Hematopoietic multipotent progenitor cell treated with erythropoietin and hydrocortisone succinate and interleukin-3 and kit ligand, for 4 days (in vitro differentiated cells): ENCODE data around the gene ING5.

Experiments
- DNase-seq: peaks from one replicate; pipeline ENCODE4 v3.0.0-alpha.2; 2015

The ING5 gene

GRCh38 chr2:241672243-241673188, 29.3 kb upstream of the ING5 start:
- no peak for DNase-seq

DNA sequence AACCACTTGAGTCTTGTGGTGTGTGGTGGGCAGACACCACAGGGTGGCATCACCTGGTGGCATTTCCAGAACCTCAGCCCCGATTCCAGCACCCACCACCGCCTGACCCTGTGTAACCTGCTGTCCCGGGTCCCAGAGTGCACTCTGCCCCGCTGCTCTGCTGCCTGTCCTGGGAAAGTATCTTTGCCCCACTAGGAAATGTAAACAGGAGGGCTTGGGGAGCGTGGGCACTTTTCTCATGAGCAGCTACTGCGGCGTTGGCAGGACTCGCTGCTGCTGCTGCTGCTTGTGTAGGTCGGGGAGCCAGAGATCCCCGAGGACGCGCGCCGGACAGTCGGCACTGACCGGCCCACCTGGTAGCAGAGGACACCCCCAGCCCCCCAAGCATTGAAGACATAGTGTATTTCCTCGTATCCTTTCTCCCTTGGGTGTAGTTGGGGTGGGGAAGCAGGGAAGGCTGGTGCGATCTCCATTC, 28.6 kb upstream of the ING5 start:
- DNase-seq, result no peak

- peak; percentile 29 for DNase-seq
Measured at GRCh38 chr2:241673797-241674725, 27.8 kb upstream of the ING5 start.

DNA sequence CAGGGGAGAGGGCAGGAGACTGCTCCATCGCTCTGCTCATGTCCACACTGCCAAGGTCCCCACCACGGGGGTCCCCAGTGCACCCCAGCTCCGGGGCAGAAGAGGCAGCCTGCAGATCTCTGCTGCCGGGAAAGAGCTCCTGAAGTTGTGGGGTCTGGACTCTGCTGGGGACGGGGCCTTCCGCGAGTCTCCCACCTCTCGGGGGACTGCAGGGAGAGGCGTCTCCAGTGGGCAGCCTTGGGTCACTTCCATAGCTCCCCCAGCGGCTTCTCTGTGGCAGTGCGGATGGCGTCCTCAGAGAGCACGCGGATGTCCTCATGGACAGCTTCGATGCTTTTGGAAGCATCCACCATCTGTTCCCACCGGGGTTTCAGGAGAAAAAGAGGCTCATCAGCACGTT, 26.0 kb upstream of the ING5 start:
- DNase-seq, result no peak

DNA sequence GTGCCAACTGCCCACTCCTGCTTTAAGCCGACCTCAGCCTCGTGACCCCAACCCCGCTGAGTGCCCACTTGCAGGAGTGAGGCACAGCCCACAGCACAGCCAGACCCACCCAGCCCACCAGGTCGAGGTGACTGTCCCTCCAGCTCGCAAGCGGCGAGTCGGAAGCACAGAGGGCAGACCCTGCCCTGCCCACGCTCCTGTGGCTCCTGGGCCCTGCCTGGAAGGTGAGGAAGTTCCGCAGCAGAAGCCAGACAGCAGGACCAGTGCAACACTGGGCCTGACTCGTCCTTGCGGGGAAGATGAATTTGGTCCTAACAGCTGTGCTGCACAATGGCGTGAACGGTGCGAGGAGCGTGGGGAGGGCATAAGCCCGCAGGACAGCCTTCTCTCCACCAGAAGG, 25.2 kb upstream of the ING5 start:
- no peak for DNase-seq

DNA sequence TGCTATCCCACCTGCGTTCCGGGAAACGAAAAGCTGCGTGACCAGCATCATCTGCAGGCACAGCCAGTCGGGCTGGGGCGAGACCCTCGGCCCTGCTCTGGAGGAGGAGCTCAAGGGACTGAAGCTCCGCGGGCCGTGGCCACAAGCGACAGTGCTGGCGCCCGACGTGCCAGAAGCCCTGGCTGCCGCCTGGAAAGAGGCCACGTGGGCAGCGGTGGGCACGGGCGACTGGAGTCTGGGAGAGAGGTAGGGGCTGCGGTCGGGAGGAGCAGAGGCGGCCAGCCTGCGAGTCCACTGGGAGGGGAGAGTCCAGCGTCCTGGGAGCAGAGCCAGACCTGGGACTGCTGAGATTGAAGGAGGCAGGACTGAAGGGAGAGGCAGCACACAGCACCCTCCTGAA, 24.4 kb upstream of the ING5 start:
- no peak for DNase-seq

DNA sequence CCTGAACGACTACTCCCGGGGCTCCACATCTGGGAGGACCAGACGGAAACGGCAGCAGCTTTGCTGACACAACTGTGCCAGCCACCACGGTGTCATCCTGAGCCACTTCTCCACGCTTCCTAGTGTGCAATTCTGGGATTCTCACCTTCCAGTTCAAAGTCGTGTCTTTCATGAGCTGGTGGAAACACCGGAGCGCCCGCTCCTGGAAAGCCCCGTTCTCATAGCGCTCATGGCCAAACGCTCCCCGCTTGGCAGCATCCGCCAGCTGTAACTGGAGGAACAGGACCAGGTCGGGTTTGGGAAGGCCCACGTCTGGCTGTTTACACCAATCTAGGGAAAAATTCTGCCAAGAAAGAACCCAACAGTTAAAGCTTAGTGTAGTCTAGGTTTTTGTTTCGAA, 23.5 kb upstream of the ING5 start:
- no peak for DNase-seq

DNA sequence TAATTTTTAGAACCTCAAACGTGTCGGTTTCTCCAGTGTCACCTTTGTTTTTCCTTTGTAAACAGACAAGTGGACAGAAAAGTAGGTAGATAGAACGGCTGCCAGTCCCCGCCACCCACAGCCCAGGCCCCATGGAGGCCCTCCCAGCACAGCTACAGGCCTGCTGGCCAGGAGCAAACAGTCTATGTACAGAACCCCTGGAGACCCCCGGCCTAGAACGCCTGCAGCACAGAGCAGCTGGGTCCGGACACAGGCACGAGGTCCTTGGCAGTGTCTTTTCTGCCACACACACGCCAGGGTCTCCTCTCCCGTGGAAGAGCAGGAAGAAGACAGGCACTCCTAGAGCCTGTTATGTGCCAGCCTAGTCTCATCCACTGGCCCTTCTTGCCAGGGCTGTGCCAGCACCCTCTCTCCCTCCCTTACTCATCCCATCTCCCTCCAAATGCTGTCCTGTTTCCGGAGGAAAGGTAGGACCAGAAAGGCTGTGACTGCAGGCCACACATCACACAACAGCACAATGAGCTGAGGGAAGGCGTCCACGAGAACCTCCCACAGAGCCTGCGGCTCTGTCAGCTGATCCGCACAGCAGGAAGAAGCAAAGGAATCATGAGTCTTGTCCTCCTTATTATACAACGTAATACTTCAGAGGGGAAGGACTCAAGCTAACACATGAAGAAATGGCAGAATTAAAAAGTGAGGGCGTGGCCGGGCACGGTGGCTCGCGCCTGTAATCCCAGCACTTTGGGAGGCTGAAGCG, 22.9 kb upstream of the ING5 start:
- no peak for DNase-seq

DNA sequence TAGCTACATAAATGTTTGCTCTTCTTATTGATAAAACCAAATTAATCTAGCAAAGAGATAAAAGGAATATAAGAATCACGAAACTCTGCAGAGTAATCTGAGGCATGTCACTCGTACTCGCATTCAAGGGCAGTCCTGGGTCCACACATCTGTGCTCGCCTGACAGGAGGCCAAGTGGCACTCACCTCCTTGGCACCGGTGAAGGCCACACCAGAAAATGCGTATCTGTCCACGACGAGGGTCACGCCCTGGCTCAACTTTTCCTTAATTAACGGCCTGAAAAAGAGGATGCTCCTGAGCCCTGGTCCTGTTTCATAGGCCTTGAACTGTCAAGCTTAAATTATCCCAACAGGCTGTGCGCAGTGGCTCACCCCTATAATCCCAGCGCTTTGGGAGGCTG, 21.8 kb upstream of the ING5 start:
- DNase-seq, result no peak

DNA sequence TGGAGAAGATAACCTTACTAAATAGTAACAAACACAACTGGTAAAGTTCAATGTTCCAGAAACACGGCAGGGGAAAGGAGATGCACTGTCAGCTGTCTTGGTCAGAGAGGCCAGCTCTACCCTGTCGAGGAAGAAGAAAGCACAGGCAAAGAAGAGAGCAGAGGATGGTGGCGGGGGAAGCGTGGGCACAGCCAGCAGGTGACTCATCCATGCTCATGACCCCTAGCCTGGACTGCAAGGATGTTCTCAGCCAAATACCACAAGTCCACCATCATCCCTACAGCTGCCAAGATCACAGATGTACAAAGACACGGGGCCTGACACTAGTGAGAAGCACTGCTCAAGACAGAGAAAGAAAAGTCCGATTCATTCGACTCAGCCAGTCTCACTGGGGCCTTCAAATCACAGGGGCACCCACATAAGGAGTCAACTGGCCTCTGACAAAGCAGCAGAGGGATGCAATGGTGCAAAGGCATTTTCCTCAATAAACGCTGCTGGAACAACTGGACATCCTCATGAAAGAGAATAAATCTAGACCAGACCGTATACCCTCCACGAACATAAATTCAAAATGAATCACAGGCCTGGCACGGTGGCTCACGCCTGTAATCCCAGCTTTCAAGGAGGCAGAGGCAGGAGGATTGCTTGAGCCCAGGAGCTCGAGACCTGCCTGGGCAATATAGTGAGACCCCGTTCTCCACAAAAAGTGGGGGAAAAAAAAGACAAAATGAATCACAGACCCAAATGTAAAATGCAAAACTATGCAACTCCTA, 20.8 kb upstream of the ING5 start:
- no peak for DNase-seq

- peak; percentile 48 for DNase-seq
Measured at GRCh38 chr2:241686324-241686649, 15.6 kb upstream of the ING5 start.

- DNase-seq, result peak; percentile 99
Measured at GRCh38 chr2:241686650-241687425, 15.0 kb upstream of the ING5 start, which contains the start of gene DTYMK. TSS of gene DTYMK (minus strand) at chr2:241686815. CDS start at chr2:241686783, 32 bp downstream.

GRCh38 chr2:241689306-241689705, 12.5 kb upstream of the ING5 start:
- DNase-seq, result peak; percentile 27

DNA sequence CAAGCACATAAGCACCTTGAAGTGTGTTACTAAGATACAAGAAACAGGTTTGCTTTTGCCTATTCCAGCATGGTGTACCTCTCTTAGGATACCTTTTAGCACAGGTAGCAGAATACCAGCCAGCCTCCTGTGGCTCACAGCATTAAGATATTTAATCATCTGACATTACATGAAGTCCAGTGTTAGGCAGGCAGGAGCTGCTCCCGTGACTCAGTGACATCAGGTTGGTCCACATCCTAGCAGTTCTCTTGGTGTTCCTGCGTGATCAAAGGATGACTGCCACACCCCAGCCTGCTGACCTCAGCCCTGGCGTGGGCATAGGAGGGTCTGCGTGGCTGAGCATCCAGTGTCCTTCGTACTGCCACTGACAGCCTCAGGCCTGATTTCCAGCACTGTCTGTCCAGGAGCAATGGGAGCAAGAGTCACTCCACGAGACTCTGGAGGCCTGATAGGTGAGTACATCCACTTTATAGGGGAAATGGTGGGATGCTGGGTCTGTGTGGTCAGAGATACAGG, 11.6 kb upstream of the ING5 start:
- no peak for DNase-seq

- no peak for DNase-seq
Measured at GRCh38 chr2:241692448-241692847, 9.4 kb upstream of the ING5 start.

DNA sequence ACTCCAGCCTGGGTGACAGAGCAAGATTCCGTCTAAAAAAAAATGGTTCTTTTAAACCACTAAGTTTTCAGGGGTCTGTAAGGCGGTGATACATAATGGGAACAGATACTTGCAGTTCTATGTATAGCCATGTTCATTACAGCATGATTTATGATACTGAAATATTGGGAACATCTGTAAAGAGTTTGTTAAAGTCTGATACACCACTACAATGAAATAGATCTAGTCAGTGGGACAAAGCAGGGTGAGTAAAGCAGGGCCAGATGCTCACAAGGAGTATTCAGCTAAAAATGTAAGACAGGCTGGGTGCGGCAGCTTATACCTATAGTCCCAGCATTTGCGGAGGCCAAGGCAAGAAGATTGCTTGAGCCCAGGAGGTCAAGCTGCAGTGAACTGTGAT, 6.2 kb upstream of the ING5 start:
- no peak for DNase-seq

DNA sequence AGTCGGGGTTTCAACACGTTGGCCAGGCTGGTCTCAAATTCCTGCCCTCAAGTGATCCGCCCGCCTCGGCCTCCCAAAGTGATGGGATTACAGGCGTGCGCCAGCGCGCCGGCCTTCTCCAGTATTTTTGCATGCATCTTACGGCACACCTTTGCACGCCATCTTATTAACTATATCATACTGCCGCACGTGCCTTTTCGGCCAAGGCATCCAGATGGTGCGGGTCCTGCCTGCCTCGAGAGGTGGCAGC, 765 bp upstream of the ING5 start:
- no peak for DNase-seq

DNA sequence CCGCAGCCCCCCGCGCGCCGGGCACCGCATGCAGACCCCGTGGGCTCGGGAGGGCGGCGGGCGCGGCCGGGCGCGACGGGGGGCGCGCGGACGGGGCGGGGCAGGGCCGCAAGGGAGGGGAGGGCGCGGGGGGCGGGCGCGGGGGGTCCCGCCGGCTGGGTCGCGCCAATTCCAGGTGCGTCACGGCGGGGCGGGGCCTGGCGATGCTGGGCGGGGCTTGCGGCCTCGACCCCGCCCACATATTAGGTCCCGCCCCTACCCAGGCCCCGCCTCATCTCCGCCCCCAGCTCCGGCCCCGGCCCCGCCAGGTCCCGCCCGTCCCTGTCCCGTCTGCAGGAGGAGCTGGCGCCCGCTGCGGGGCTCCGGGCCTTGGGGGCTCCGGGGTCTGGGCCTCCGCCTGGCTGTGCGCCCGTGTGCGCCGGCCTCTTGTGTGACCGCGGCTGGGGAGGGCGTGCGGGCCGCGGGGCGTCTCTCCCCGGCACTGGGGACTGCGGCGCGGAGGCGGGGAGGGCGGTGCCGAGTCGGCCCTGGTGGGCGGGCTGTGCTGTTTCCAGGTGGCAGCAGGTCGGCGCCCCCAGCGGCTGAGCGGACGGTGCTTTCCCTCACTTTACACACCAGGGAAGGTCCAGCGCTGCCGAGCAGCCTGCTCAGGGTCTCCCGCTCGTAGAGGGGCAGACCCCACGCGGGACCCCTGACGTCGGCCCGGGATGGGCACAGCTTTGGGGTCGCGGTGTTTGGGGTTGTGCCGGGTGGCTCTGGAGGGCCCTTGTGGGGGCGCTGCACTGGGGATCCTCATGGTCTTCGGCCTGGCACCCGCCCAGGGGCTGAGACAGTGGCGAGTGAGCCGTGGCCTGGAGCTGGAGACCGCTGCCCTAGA, 554 bp downstream of the ING5 start:
- DNase-seq, result peak; percentile 94

- no peak for DNase-seq
Measured at GRCh38 chr2:241703032-241703604, 1.3 kb downstream of the ING5 start.

DNA sequence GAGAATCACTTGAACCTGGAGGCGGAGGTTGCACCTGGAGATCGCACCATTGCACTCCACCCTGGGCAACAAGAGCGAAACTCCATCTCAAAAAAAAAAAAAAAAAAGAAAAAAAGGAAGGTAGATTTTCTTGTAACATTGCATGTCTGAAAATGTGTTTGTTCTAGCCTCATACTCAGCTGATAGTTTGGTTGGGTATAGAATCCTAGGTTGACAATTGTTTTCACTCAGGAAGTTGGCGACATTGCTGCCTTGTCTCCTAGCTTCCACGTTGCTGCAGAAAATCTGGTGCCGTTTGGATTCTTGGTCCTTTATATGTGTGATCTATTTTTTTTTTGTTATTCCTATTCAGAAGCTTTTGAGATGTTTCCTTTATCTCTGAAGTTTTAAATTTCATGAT, 4.7 kb downstream of the ING5 start:
- DNase-seq, result peak; percentile 20
